H9 (cell line): Measurements from ENCODE around the gene ANKH. TPM values are rescaled to one million over a fixed set of nuclear protein-coding genes. Genes with fewer than 3 reads are reported as not detected.

ENCODE experiments used
- DNase-seq: peaks from one replicate; pipeline ENCODE4 v3.0.0-alpha.2; 2017
- H2AFZ ChIP-seq: one replicate; pipeline ENCODE4 v1.6.1; 2013; ENCODE audit warnings: mild to moderate bottlenecking, low read length, control low read depth, moderate library complexity
- H2AK5ac ChIP-seq: 2 replicates; pipeline ENCODE4 v1.6.1; 2013; ENCODE audit warnings: low read length, control low read depth, mixed read lengths; ENCODE audit not compliant: insufficient read length
- H2BK120ac ChIP-seq: one replicate; pipeline ENCODE4 v1.6.1; 2013; ENCODE audit warnings: low read depth, mild to moderate bottlenecking, low read length, control low read depth, inconsistent platforms; ENCODE audit not compliant: poor library complexity, severe bottlenecking
- H2BK12ac ChIP-seq: 2 replicates; pipeline ENCODE4 v1.6.1; 2013; ENCODE audit warnings: low read length, control low read depth, mixed read lengths, low read depth; ENCODE audit not compliant: insufficient read length
- H2BK15ac ChIP-seq: 2 replicates; pipeline ENCODE4 v1.6.1; 2013; ENCODE audit warnings: low read depth, low read length, control low read depth
- H2BK20ac ChIP-seq: one replicate; pipeline ENCODE4 v1.6.1; 2013; ENCODE audit warnings: low read depth, mild to moderate bottlenecking, low read length, control low read depth, inconsistent platforms; ENCODE audit not compliant: poor library complexity, severe bottlenecking
- H2BK5ac ChIP-seq: 2 replicates; pipeline ENCODE4 v1.6.1; 2013; ENCODE audit warnings: low read length, control low read depth, mixed read lengths; ENCODE audit not compliant: insufficient read length
- H3K14ac ChIP-seq: 2 replicates; pipeline ENCODE4 v1.6.1; 2013; ENCODE audit warnings: low read length, control low read depth; ENCODE audit not compliant: insufficient read depth
- H3K18ac ChIP-seq: 2 replicates; pipeline ENCODE4 v1.6.1; 2013; ENCODE audit warnings: low read depth, mild to moderate bottlenecking, mixed read lengths, low read length, control low read depth; ENCODE audit not compliant: insufficient read length
- H3K23ac ChIP-seq: 2 replicates; pipeline ENCODE4 v1.6.1; 2013; ENCODE audit warnings: low read length, control low read depth, mixed read lengths, low read depth; ENCODE audit not compliant: insufficient read length
- H3K23me2 ChIP-seq: 2 replicates; pipeline ENCODE4 v1.6.1; 2013; ENCODE audit warnings: low read depth, mild to moderate bottlenecking, mixed read lengths, low read length, control low read depth; ENCODE audit not compliant: insufficient read length, poor library complexity, severe bottlenecking
- H3K27ac ChIP-seq: 2 replicates; pipeline ENCODE4 v1.5.1; 2013; ENCODE audit warnings: low read length, control low read depth, mixed read lengths, low read depth; ENCODE audit not compliant: insufficient read length
- H3K27me3 ChIP-seq: 2 replicates; pipeline ENCODE4 v1.6.1; 2013; ENCODE audit warnings: low read length, control low read depth, inconsistent platforms; ENCODE audit not compliant: insufficient read depth
- H3K4ac ChIP-seq: 2 replicates; pipeline ENCODE4 v1.6.1; 2013; ENCODE audit warnings: low read depth, mild to moderate bottlenecking, control low read depth, inconsistent platforms, low read length, moderate library complexity
- H3K4me1 ChIP-seq: 2 replicates; pipeline ENCODE4 v1.6.1; 2013; ENCODE audit warnings: low read length, control low read depth, inconsistent platforms; ENCODE audit not compliant: insufficient read depth
- H3K4me2 ChIP-seq: 2 replicates; pipeline ENCODE4 v1.6.1; 2013; ENCODE audit warnings: low read length, control low read depth, mixed read lengths; ENCODE audit not compliant: insufficient read length, insufficient read depth
- H3K56ac ChIP-seq: 2 replicates; pipeline ENCODE4 v1.6.1; 2013; ENCODE audit warnings: low read depth, mild to moderate bottlenecking, mixed read lengths, low read length, control low read depth; ENCODE audit not compliant: insufficient read length
- H3K79me1 ChIP-seq: 2 replicates; pipeline ENCODE4 v1.6.1; 2013; ENCODE audit warnings: low read depth, mild to moderate bottlenecking, moderate library complexity, low read length, control low read depth, inconsistent platforms; ENCODE audit not compliant: insufficient read depth, poor library complexity, severe bottlenecking
- H3K79me2 ChIP-seq: 2 replicates; pipeline ENCODE4 v1.6.1; 2013; ENCODE audit warnings: low read length, control low read depth, inconsistent platforms; ENCODE audit not compliant: insufficient read depth
- H3K9ac ChIP-seq: 2 replicates; pipeline ENCODE4 v1.6.1; 2013; ENCODE audit warnings: low read length, control low read depth, mixed read lengths; ENCODE audit not compliant: insufficient read length; ENCODE audit errors: extremely low read depth
- H3K9me3 ChIP-seq: one replicate; pipeline ENCODE4 v1.6.1; 2013; ENCODE audit warnings: low read depth, low read length, inconsistent platforms; ENCODE audit not compliant: control insufficient read depth
- H3T11ph ChIP-seq: one replicate; pipeline ENCODE4 v1.6.1; 2013; ENCODE audit warnings: mild to moderate bottlenecking, low read length, control low read depth, inconsistent platforms
- H4K20me1 ChIP-seq: one replicate; pipeline ENCODE4 v1.6.1; 2013; ENCODE audit not compliant: control insufficient read depth, insufficient read length, insufficient read depth
- H4K5ac ChIP-seq: 2 replicates; pipeline ENCODE4 v1.6.1; 2013; ENCODE audit warnings: low read depth, mild to moderate bottlenecking, mixed read lengths, low read length, control low read depth; ENCODE audit not compliant: insufficient read length
- H4K8ac ChIP-seq: replicated peaks from 2 replicates; pipeline ENCODE4 v1.6.1; 2013; ENCODE audit warnings: low read length, control low read depth, mixed read lengths, low read depth; ENCODE audit not compliant: insufficient read length
- H4K91ac ChIP-seq: 2 replicates; pipeline ENCODE4 v1.6.1; 2013; ENCODE audit warnings: low read depth, mild to moderate bottlenecking, moderate library complexity, mixed read lengths, low read length, control low read depth; ENCODE audit not compliant: insufficient read length
- H3K27ac Mint-ChIP-seq, 3 experiments: 2 replicates in 2 of 3; 3 replicates in 1 of 3; pipeline ENCODE4 v1.8.0; 2020 to 2021; ENCODE audit warnings: mixed read lengths in 3 of 3, mild to moderate bottlenecking in 1 of 3, moderate library complexity in 1 of 3
- H3K27me3 Mint-ChIP-seq: 2 replicates; pipeline ENCODE4 v1.8.0; 2021; ENCODE audit warnings: low read depth, mild to moderate bottlenecking, moderate library complexity, mixed read lengths
- H3K36me3 Mint-ChIP-seq, 3 experiments: 2 replicates in 2 of 3; 3 replicates in 1 of 3; pipeline ENCODE4 v1.8.0; 2020 to 2021; ENCODE audit warnings: low read depth in 3 of 3, mixed read lengths in 3 of 3; ENCODE audit not compliant: insufficient read depth in 1 of 3
- H3K4me1 Mint-ChIP-seq, 2 experiments: 2 replicates each; pipeline ENCODE4 v1.8.0; 2020; ENCODE audit warnings: mixed read lengths in 2 of 2
- H3K4me3 Mint-ChIP-seq, 2 experiments: 2 replicates in 1 of 2; 3 replicates in 1 of 2; pipeline ENCODE4 v1.8.0; 2020 to 2021; ENCODE audit warnings: mild to moderate bottlenecking in 2 of 2, mixed read lengths in 2 of 2, moderate library complexity in 1 of 2
- H3K9me3 Mint-ChIP-seq, 2 experiments: 2 replicates in 1 of 2; 3 replicates in 1 of 2; pipeline ENCODE4 v1.8.0; 2020; ENCODE audit warnings: mild to moderate bottlenecking in 2 of 2, mixed read lengths in 2 of 2, moderate library complexity in 1 of 2
- CTCF ChIP-seq: fragments of 200-600 bp; sonication (generic); conservative IDR thresholded peaks from 3 replicates; pipeline ENCODE4 v1.8.0; 2021; ENCODE audit warnings: antibody characterized with exemption, mild to moderate bottlenecking
- WGBS: extraction: QIAGEN DNeasy Blood & Tissue Kit; methylation state at CpG from one replicate; pipeline ENCODE4 v1.1.7; 2013; ENCODE audit warnings: missing lambda C conversion rate, low lambda C conversion rate, mixed read lengths; ENCODE audit not compliant: insufficient read length; ENCODE audit errors: extremely low coverage; 5-methylcytosine and 5-hydroxymethylcytosine counted together
- total RNA-seq: library from RNA; stranded (reverse); gene quantifications from 2 replicates; pipeline ENCODE4 v1.2.1, GENCODE V29; 2021

The ANKH gene
- total RNA-seq, 1 experiment from 2014 or later: 9.6 TPM

- H3K27ac Mint-ChIP-seq: no peak overlapping the region
- H4K20me1 ChIP-seq: no peaks in the 10 kb centered on the region
- H3K56ac ChIP-seq: no peak overlapping the region
Measured at GRCh38 chr5:14666357-14666756, 205.2 kb downstream of the ANKH start.

More at GRCh38 chr5:14666357-14666756, 205.2 kb downstream of the ANKH start:
- no peak for DNase-seq
- H3K4me2 ChIP-seq: no peak overlapping the region
- H3T11ph ChIP-seq: no peak overlapping the region
- H3K23me2 ChIP-seq: peaks cover 13% of the 10 kb centered on the region
- no peak overlapping the region for H2BK20ac ChIP-seq
- H4K91ac ChIP-seq: no peak overlapping the region
- no peak overlapping the region for H2AFZ ChIP-seq
- Mint-ChIP-seq H3K36me3 (peaks cover 0 to 10% (median 4%) of the 10 kb centered on the region in 3 experiments; a peak in 3 of 7 replicates), H3K4me1 (peaks cover 26 to 27% of the 10 kb centered on the region in 2 experiments), H3K27me3 (peaks cover 28% of the 10 kb centered on the region), H3K9me3 (peaks cover 2% of the 10 kb centered on the region in 2 experiments; a peak in 3 of 5 replicates), H3K4me3 (peak overlapping the region; percentile 9 to 86; a peak in 2 of 5 replicates)
- no peak overlapping the region for H3K27ac ChIP-seq
- peaks cover 2% of the 10 kb centered on the region; the same call in 1 of the 2 replicates for H3K4me1 ChIP-seq
- no peaks in the 10 kb centered on the region for H3K9me3 ChIP-seq
- H2AK5ac ChIP-seq: no peak overlapping the region
- peaks cover 3% of the 10 kb centered on the region for H3K79me1 ChIP-seq
- WGBS: no CpG with 5 or more reads among the region's 2 CpGs
- H3K18ac ChIP-seq: no peak overlapping the region
- peaks cover 9% of the 10 kb centered on the region; the same call in 1 of the 2 replicates for H3K79me2 ChIP-seq
- H3K23ac ChIP-seq: no peak overlapping the region
- H4K8ac ChIP-seq: no peak overlapping the region
- no peak overlapping the region for H2BK120ac ChIP-seq
- no peak overlapping the region for H3K9ac ChIP-seq
- H4K5ac ChIP-seq: no peak overlapping the region
- H3K14ac ChIP-seq: no peak overlapping the region
- no peak overlapping the region for H2BK15ac ChIP-seq
- H2BK5ac ChIP-seq: no peak overlapping the region
- no peak overlapping the region for H2BK12ac ChIP-seq
- TF ChIP-seq CTCF: no peak
- H3K27me3 ChIP-seq: no peaks in the 10 kb centered on the region; the same call in 1 of the 2 replicates
- no peak overlapping the region for H3K4ac ChIP-seq
